Measurements from ENCODE around the gene RWDD3. TPM values are rescaled to one million over a fixed set of nuclear protein-coding genes. Genes with fewer than 3 reads are reported as not detected.
A peak's percentile ranks its signal among the peaks of the same experiment; 100 is the strongest.

RWDD3 gene
- total RNA-seq, 1 experiment from 2014 or later, result 15.9 TPM

DNA sequence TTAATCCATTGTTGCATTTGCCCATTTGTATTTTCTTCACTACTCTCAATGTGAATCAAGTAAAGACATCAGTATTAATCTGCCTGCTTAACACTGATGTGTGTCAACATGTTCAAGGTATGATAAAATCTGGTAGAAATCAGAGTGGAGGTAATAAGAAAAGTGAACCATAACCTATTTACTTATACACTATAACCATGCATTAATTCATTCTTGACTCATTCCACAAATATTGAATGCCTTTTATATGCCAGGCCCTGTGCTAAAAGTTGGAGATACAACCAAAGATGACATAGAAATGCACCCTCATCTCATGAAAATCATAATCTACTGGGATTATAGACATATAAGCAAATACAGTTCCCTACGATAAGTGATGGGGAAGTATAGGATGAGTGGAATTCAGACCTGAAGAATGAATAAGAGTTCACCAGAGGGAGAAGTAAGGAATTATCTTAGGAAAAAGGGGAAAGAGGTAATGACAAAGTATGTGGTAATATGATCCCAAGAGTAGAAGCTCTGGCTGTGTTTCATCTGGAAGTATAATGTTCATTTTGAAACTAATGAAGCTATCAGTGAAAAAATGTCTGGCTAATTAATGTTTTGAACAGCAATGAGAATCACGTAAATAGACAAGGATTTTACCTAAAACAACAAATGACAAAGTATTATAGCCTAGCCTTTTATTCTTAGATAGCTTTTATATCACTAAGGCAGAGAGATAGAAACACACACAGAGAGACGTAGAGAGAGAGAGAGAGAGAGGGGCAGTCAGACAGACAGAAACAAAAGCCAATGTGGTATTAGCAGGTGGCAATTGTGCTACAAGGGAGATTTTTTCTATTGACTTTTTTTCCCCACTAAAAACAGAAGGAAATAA is 7.0 kb upstream of the RWDD3 start:
- no peak for DNase-seq (ENCODE audit: low read depth)
- in situ Hi-C loops (cut with HindIII; ENCODE audit: low pct_unique_long_range_greater_than_20kb, low sequenced_read_pairs), result no loop called here

DNA sequence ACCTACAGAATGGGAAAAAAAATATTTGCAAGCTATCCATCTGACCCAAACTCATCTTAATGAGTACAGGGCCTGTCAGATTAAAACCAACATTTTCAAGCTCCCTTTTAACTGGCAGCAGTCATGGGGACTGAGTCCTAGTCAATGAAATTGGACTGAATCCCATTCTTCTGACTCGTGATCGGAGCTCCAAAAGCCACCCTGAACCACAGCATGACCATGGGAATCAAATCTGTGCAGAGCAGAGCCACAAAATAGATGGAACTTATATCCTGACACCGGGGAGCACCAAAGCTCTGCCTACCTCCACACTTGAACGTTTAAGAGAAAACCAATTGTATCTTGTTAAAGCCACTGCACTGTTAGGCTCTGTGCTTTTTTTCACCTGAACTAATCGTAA is 5.0 kb upstream of the RWDD3 start:
- no peak for DNase-seq (ENCODE audit: low read depth)
- in situ Hi-C loops (cut with HindIII; ENCODE audit: low pct_unique_long_range_greater_than_20kb, low sequenced_read_pairs), result no loop called here

DNA sequence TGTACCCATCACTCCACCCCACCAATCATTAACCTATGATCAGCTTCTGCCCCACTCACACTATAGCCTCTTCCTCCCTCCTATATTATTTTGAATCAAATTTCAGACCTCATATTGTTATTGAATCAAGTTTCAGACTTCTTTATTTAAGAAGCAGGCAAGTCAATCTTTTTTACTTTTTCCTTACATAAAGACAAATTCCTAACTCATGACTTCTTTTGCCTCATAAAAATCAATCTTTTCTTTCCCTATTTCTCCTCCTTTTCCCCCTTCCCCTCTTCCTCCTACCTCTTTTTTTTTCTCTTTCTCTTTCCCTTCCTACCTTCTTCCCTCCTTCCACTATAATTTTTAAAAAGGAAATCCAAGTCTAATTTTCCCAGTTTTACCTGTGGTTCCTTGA is 4.3 kb upstream of the RWDD3 start:
- in situ Hi-C loops (cut with HindIII; ENCODE audit: low pct_unique_long_range_greater_than_20kb, low sequenced_read_pairs), result no loop called here

DNA sequence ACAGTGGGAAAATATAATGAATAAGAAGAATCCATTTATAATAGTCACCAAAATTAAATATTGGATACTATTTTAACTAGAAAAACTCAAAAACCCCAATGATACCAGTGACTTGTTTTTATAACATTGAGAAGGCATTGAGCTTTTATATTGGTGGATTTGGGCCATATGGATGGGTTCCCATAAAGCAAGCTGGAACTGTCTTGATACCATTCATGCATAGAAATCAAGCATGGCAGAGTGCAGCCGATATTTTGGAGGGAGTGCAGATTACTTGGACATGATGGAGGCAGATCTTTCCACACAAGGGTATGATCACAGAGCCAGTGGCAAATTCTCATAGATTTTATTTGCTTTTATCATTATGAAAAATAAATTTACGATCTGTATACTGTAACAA is 3.8 kb upstream of the RWDD3 start:
- in situ Hi-C loops (cut with HindIII; ENCODE audit: low pct_unique_long_range_greater_than_20kb, low sequenced_read_pairs), result no loop called here
- no peak for DNase-seq (ENCODE audit: low read depth)

More for the DNA sequence above, 4.3 kb upstream of the RWDD3 start:
- DNase-seq (ENCODE audit: low read depth), result no peak

DNA sequence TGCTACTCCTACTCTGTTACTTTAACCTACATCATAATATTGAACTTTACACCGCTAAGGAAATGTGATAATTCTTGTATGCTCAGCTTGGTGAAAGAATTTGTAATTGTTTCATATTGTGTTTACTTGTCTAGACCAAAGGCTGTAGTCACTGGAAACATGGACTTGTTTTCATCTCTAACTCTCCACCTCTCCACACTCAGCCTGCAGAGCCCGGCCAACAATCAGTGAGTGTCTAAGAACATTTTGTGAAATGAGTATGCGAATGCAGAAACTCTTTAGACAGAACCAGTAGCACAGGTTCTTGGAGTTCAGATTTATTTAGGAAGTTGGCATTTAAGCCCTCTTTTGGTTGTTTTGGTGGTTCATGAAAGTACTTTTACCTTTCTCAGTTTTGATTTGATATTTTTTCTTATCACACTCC is 3.2 kb upstream of the RWDD3 start:
- no peak for DNase-seq (ENCODE audit: low read depth)
- in situ Hi-C loops (cut with HindIII; ENCODE audit: low pct_unique_long_range_greater_than_20kb, low sequenced_read_pairs), result no loop called here

DNA sequence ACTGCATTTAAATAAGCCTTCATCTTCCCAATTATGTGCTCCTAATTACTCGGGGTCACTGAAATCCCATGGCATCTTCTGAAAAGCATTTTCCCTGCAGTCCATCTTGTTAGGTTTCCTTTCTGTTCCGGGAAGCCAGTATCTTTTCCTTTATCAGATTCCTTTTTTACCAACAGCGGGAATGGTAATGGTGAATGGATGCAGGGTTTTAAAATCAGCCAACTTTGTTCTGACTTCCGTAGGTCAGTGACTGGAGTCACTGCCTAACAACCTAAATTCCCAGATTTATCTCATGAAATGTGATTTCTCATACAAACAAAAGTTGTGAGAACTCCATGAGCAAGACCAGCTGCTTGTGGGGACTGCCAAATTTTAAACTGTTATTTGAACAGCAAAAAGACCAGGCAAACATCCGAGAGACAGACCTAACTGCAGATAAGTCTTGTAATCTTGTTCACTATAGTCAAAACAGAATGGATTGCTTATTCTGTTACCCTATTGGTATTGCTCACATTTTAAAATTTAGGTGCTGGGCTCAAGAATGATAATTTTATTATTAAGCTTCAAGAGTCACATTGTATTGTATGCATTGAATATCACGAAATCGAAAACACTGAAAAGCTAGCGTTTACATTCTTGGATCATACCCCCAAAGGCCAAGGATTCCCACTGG is 1.2 kb upstream of the RWDD3 start:
- in situ Hi-C loops (cut with HindIII; ENCODE audit: low pct_unique_long_range_greater_than_20kb, low sequenced_read_pairs), result no loop called here

DNA sequence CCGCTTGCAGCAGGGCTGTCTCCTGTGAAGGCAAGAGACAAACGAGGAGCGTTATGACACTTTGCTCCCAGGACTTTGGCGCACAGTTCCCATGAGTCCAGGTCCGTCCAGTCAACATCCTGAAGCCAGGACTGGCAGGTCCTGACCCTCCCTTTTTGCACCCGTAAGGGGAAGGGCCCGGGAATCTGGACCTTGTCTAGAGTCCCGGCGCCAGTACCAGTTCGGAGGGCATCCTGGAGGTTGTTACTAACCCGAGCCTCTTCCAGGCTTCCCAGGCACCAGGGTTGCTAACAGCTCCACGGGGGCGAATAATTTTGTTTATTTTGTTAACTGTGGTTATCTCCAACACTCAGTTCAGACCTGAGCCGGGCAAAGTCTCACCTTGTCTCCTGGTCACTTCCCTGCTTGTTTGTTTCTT is 682 bp upstream of the RWDD3 start:
- in situ Hi-C loops (cut with HindIII; ENCODE audit: low pct_unique_long_range_greater_than_20kb, low sequenced_read_pairs), result no loop called here

More for the DNA sequence above, 1.2 kb upstream of the RWDD3 start:
- peak; percentile 8 for DNase-seq (ENCODE audit: low read depth)

DNA sequence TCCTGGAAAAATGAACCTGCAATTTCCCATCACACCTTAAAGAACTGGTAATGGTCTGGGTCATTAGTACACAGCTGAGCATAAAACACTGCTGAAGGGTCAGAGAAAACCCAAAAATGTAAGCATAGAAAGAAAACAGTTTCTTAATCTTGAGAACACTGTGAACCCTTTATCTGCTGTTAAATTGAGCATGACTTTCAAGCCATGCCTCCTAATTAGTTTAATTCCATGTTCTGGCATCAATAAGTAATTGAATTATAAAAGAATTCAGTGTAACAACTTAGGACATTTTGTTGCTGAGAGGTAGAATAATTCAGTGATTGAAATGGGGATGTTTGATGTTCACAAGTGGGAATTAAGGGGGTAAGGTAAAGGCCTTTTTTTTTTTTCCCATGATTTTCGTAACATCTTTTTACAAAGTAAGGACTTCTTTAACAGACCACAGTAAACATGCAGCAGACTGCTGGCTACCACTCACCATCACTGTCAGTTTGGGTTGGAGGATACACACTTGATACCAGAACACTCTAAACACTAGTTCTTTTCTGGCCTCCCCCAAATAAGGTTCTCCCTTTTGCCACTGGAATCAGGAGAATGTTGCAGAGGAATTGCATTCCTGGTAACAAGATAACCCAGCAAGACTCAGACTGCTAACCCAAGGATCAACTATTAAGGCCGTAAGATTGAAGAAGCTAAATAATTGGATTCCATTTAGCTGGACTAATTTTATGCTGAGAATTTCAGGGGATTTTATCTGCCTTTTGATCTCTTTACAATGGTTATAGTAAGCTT is 3.0 kb downstream of the RWDD3 start:
- in situ Hi-C loops (cut with HindIII; ENCODE audit: low pct_unique_long_range_greater_than_20kb, low sequenced_read_pairs), result no loop called here

More for the DNA sequence above, 682 bp upstream of the RWDD3 start:
- no peak for DNase-seq (ENCODE audit: low read depth)

DNA sequence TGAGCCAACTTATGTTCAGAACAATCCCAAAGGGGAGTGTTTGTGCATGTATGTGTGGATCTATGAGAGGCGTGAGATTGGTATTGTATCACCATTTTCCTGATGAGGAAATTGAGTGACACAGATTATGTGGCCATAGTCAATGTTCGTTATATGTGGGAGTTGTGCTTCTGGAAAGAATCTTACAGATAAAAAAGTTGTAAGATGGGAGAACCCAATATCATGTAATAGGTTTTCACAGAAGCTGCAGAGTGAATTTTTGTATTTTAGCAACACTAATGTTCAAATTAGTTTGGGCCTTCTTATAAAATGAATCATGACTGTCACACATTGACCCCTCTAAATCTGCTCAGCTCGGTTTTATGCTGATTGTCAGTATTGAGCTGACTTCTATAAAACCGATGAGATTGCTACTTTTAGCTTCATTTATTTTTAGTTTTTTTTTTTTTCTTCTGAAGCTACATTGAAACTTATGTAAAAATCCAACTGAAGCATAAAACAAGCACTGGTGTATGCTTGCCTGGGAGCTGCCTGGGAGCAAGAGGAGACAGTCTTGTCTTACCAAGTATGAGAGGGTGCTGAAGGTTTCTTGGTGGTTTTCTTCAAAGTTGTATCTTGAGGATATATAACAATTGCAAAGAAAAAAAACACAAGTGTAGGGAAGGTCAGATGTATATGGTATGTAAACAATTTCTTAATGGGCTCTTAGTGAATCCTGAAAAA is 4.1 kb downstream of the RWDD3 start:
- DNase-seq (ENCODE audit: low read depth), result no peak
- in situ Hi-C loops (cut with HindIII; ENCODE audit: low pct_unique_long_range_greater_than_20kb, low sequenced_read_pairs), result no loop called here

More for the DNA sequence above, 3.0 kb downstream of the RWDD3 start:
- DNase-seq (ENCODE audit: low read depth), result no peak

DNA sequence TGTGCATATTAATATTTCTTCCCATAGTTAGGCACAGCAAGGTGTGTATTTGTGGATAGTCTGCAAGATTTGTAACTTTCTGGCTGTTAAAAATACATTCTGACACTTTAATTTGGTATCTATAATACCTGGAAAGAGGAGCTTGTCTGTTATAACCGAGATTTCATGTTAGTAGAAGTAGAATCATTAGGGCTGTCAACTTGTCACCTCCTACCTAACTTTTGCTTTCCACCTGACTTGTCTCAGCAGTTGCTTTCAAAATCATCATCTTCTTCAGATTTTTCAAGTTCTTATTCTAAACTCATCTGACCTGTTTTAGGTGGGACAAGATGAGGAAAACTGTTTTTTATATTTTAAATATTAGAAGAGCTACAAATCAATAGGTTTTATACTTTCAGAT is 11.0 kb downstream of the RWDD3 start:
- in situ Hi-C loops (cut with HindIII; ENCODE audit: low pct_unique_long_range_greater_than_20kb, low sequenced_read_pairs), result no loop called here
- no peak for DNase-seq (ENCODE audit: low read depth)

DNA sequence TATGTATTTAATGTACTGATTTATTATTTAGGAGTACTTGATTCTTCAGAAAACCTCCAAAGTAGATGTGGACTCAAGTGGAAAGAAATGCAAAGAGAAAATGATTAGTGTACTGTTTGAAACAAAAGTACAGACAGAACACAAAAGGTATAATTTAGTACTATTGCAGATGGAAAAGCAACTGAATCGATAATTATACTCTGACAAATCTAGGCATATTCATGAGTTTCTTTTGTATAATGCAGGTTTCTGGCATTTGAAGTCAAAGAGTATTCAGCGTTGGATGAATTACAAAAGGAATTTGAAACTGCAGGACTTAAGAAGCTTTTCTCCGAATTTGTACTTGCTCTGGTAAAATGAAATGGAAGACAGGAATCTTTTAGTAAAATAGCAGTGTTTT is 12.5 kb downstream of the RWDD3 start:
- in situ Hi-C loops (cut with HindIII; ENCODE audit: low pct_unique_long_range_greater_than_20kb, low sequenced_read_pairs), result no loop called here
- no peak for DNase-seq (ENCODE audit: low read depth)

DNA sequence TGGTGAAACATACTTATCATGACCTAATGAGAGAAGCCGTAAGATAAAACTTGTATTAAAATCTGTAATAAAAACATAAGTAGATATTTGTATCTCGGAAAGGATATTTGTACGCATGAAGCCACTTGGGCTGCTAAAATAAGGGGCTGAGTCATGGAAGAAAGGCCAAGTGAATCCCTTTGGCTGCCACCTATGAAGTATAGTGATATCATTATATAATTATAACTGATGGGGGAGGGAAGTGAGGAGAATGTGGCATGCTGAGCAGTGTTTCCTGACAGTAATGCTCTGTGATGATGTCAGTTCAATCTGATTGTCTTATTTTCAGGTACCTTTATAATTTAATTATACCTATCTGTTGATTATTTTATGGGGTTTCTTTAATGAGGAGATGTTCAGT is 13.6 kb downstream of the RWDD3 start:
- no peak for DNase-seq (ENCODE audit: low read depth)
- in situ Hi-C loops (cut with HindIII; ENCODE audit: low pct_unique_long_range_greater_than_20kb, low sequenced_read_pairs), result no loop called here

DNA sequence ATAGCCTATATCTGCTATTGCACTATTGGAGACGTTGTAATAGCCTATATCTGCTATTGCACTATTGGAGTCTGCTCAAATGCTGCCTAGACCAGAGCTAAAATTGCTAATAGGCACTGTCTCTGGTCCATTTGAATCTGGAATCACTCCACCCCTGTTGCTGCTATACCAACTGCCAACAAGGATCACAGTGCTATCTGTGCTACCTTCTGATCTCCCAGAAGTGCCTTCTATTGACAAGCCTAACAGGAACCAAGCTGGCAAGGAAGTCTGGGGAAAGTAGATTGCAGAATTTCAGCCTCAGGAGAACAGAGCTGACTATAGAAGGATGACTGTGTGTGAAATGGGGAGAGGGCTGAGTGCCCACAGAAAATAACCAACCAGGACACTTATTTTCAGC is 15.9 kb downstream of the RWDD3 start:
- in situ Hi-C loops (cut with HindIII; ENCODE audit: low pct_unique_long_range_greater_than_20kb, low sequenced_read_pairs), result no loop called here
- DNase-seq (ENCODE audit: low read depth), result no peak

DNA sequence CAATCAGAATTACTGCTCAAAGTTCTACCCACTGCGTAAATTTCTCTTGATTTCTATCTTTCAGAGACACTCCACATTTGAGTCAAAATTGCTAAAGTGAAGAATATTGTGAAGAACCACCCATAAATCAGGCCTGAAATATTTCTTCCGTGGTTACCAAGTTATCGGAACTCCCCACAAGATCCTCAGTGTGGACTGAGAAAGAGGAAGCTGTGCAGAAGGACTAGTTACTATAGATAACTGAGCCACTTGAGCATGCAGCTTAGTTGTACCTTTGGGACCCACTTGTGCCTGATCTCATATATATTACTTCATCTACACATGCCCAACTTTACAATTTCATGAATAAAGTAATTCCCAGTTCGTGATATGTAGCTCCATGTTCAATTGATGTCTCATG is 18.4 kb downstream of the RWDD3 start:
- in situ Hi-C loops (cut with HindIII; ENCODE audit: low pct_unique_long_range_greater_than_20kb, low sequenced_read_pairs), result no loop called here
- no peak for DNase-seq (ENCODE audit: low read depth)

DNA sequence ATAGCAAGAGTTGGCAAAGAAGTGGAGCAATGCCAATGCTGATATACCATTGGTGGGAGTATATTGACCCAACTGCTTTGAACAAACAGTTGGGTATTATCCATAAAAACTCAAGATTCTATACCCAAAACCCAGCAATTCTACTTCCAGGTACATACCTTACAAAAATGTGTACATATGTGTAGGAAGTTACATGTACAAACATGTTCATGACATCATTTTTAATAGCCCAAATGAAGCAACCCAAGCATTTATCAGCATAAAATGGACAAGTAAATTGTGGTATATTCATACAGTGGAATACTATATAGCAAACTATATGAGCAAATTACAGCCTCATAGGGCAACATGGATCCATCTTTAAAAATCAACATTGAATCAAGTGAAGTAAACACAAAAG is 20.9 kb downstream of the RWDD3 start:
- in situ Hi-C loops (cut with HindIII; ENCODE audit: low pct_unique_long_range_greater_than_20kb, low sequenced_read_pairs), result no loop called here
- no peak for DNase-seq (ENCODE audit: low read depth)

DNA sequence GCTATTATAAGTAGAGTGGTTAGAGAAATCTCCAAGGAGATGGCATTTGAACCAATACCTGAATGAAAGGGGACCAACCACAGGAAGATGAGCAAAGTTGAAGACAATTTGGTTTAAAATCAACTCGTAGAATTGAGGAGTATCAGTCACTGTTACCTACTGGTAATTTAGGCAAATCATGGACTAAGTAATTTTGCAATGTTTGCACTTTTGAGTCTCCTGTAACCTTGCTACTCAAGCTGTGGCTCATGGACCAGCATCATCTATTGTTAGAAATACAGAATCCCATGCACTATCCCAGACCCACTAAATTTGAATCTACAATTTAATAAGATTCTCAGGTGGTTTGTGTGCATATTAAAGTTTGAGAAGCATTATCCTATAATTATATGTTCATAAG is 21.8 kb downstream of the RWDD3 start:
- in situ Hi-C loops (cut with HindIII; ENCODE audit: low pct_unique_long_range_greater_than_20kb, low sequenced_read_pairs), result no loop called here
- no peak for DNase-seq (ENCODE audit: low read depth)

DNA sequence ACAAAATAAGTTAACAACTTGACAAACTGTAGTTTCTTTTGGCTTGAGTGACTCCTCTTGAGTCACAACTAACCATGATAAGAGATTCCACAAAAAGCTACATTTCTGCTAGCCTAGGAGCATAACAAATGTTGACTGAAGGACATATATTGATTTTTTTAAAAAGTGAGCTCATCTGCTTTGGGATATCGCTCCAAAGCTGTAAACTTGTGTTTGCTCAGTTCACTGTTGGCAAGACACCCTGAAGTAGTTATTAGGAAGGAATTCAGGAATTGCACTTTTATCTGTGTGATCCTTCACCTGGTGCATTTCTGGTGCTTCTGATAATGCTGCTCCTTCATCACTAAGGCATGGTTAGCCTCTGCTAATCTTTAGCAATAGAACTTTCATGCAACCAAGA is 23.7 kb downstream of the RWDD3 start:
- no peak for DNase-seq (ENCODE audit: low read depth)

DNA sequence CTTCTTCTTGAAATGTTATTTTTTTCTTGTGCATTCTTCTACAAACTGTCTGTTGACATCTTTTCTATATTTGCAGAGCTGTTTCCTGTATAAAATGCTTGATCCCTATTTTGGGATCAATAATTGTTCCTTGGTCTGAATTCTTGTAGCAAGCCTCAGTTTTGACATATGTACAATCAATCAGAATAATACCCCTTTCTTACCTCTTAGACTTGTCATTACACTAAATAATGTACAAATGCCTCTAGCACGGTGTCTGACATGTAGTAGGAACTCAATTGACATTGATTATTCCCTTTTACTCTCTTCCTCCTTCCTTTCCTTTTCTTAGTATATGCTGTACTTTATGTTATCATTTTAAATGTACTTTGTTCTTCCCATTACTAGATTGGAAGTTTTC is 25.2 kb downstream of the RWDD3 start:
- DNase-seq (ENCODE audit: low read depth), result no peak
- in situ Hi-C loops (cut with HindIII; ENCODE audit: low pct_unique_long_range_greater_than_20kb, low sequenced_read_pairs), result no loop called here

More for the DNA sequence above, 23.7 kb downstream of the RWDD3 start:
- in situ Hi-C loops (cut with HindIII; ENCODE audit: low pct_unique_long_range_greater_than_20kb, low sequenced_read_pairs), result no loop called here

Measured in Caki2 (cell line).